GM12892 (cell line): ENCODE measurements around the gene BICC1.

Experiments used
- DNase-seq: peaks from one replicate; pipeline ENCODE4 v3.0.0; 2011; ENCODE audit not compliant: insufficient read length
- FAIRE-seq: peaks from 2 replicates; lab custom pipeline; 2011; peaks lifted over from hg19 to GRCh38; lab: Jason Lieb, UNC
- POLR2A ChIP-seq: IDR thresholded peaks from 2 replicates; pipeline ENCODE4 v1.6.1; 2011; ENCODE audit warnings: low read depth, low read length, control low read depth
- POLR2AphosphoS5 ChIP-seq: IDR thresholded peaks from 2 replicates; pipeline ENCODE4 v1.6.1; 2011; ENCODE audit warnings: low read depth, low read length, control low read depth
- TAF1 ChIP-seq: IDR thresholded peaks from 2 replicates; pipeline ENCODE4 v1.6.1; 2011; ENCODE audit warnings: low read depth, mild to moderate bottlenecking, control low read depth, low read length, borderline replicate concordance

BICC1 gene

DNA sequence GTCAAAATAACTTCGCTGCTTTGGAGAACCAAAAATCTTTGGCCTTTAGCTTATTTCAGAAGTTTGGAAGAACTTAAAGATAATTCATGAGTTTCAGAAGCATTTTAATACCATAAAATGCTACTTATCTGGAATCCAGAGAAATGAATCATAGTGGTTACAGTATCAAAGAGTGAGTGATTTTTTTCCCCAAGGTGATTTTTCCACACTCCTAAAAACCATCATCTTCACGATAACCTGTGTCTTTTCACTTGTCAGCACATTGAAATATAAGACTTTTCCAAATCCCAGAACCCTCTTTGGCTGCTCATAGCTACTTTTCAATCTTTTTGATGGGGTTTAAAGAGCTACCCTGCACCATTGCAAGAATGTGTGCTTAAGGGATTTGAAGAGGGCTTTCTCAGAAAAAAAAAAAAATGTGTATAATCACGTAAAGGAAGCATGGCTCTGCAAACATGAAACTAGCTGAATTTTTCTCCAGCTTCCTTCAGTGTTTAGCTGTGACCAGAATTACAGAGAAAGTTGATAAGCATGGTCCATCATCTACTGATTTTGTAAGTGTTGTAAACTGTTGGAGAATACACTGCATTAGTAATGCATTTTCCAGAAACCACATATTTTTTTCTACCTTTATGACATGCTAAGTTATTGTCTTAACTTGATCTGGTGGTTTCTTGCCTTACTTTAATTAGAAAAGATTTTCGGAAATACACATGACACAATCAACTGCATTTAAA, 134.9 kb downstream of the BICC1 start:
- no peak for FAIRE-seq
- no peak for TF ChIP-seq POLR2A
- TF ChIP-seq POLR2AphosphoS5: no peak
- DNase-seq: no peak

DNA sequence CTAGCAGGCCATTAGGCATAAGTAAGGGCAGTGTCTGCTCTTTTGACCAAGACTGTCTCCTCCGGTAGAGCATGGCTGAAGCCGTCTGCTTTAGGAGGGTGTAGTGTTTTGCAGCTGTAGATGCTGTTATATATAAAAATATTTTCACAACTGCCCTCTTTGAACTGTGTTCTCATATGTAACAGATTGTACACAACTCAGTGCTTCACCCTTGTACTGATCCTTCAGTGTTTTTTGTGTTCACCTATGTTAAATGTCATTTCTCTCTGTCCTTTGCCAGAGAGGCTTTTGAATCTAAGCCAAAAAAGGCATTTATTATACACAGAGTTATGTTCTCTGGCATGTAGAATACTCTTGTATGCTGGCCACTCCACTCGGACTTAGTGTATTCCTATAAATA, 135.5 kb downstream of the BICC1 start:
- no peak for FAIRE-seq
- no peak for TF ChIP-seq TAF1
- no peak for TF ChIP-seq POLR2A
- TF ChIP-seq POLR2AphosphoS5: no peak
- no peak for DNase-seq

DNA sequence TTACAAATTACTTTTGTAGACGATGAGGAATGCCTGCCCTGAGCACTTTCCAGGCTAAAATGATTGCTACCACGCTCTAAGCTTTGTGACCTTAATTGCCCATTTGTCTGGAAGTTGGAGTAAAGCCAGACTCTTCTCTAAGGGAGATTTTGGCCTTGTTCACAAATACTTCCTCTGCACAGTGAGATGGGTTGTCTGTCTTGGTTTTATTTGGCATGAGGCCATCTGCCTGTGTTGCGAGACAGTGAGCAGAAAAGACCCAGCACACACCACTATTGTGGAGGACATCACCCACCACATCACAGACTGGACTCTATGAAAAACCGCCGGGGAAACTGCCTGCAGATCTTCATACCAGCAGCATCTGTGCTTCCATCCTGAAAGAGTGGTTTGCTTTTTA, 138.4 kb downstream of the BICC1 start:
- FAIRE-seq (no peak), DNase-seq (no peak)
- TF ChIP-seq POLR2AphosphoS5 (no peak), TAF1 (no peak), POLR2A (no peak)

DNA sequence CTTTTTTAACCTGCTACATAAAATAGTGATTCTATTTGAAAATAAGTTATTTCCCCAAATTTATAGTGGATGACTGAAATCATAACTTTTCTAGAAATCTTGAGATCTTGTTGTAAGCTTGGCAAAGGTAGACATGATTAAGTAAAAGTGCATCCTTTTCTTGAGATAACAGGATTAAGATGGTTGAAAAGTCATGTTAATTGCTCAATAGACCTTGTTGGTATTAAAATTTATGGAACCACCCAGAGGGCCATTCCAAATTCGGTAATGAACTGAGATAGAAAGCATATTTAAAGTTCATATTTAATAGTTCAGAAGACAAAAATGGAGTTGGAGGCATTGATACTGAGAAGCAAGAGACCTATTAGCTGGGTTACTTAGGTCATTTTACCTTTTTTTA, 139.1 kb downstream of the BICC1 start:
- DNase-seq (no peak), FAIRE-seq (no peak)
- TF ChIP-seq TAF1: no peak
- TF ChIP-seq POLR2AphosphoS5: no peak
- no peak for TF ChIP-seq POLR2A

DNA sequence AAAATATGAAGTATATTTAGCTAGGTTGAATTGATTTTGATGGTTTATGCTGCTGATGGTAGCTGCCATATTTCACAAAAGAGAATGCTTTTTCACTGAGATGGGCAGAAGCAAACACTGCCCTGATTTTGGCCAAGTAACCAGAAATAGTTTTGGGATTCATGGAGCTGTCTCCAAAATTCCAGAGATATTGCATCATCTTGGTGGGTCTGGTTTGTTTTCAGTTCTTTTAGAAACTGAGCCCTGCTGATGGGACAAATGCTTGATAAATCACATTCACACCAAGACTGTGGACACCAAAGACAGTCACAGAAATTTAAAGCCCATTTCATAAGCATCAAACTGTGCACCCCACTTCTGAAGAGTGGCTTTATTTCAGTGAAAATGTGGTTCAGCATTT, 140.5 kb downstream of the BICC1 start:
- no peak for TF ChIP-seq POLR2AphosphoS5
- TF ChIP-seq POLR2A: no peak
- TF ChIP-seq TAF1: no peak
- FAIRE-seq (no peak), DNase-seq (no peak)

DNA sequence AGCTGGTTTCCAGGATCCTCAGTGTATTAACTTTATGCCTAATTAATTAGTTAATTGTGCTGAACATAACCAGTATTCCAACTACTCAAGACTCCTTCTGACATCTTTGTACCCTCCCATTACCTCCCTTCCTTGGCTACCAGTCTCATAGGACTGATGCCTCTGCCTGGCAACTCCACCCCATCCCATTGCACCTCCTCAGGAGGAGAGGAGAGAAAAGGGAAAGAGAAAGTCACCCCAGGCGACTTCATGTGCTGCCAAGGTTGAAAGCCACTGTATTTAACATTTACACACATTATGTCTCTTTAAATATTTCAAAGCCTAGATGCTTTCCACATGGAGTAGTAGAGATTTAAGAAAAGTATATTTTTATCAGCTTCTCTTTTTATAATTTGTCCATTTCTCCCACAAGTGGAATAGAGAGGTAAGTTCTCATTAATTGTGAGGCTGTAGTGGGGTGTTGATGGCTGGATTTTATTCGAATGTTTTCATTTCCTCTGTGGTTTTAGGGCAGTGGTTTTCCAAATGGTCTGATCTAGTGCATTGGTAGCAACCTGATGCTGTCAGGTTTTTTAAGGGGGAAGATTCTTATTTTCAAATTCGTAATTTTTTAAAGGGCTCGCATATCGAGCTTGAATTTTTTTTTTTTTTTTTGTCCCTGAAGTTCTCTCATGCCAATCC, 148.0 kb downstream of the BICC1 start:
- TF ChIP-seq POLR2A (no peak), POLR2AphosphoS5 (no peak), TAF1 (no peak)
- FAIRE-seq (no peak), DNase-seq (no peak)

DNA sequence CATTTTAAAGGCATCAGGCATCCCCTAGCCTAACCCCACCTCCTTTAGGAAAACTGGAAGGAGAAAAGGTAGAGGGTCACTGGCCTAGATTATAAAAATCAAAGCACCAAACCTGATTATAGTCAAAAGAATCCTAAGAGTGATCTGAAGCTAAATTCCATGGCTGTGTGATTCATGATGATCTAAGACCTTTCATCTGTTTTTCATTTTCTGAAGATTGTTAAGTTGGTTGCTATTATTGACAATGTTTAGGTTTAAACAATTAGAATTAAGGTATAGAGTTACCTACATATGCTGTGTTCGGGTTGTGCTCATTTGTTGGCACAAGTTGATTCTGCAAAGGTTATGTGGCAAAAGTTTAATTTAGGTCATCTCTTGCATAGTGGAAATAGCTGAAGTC, 148.7 kb downstream of the BICC1 start:
- FAIRE-seq (no peak), DNase-seq (no peak)

DNA sequence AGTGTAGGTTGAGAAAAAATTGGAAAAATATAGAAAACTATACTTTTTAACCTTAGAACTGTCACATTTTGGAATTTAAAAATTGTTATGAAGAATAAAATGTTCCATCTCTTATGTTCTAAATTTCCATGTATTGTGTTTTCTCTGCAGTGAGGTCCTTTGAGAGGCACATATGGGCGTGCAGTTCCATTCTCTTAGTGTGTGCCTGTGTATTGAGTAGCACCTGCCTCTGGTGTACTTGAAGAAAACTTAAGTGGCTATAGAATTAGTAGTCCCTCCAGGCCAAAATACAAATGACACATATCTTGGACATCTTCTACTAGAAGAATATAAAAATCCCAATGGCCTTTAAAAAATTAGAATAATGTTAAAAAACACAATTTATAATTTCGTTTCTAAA, 149.2 kb downstream of the BICC1 start:
- TF ChIP-seq POLR2A: no peak
- no peak for TF ChIP-seq POLR2AphosphoS5
- no peak for TF ChIP-seq TAF1
- DNase-seq (no peak), FAIRE-seq (no peak)

More for the DNA sequence above, 148.7 kb downstream of the BICC1 start:
- no peak for TF ChIP-seq POLR2A
- no peak for TF ChIP-seq POLR2AphosphoS5
- TF ChIP-seq TAF1: no peak

DNA sequence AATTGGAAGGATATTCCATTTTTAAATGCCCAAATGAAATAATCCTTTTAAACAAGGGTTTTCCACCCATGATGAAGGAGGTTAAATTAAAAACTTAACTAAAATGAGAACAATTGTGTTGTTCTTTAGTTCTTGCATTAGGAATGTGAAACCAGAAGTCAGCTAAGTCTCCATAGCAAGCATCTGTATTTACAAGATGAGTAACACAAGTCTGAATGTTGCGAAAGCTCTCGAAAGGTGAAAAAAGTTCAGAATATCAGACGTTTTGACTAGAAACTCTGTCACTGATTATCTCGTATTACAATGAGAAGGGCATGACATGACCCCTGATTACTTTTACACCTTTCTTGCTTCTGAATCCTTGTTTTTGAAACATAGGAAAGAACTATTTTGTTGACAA, 149.6 kb downstream of the BICC1 start:
- DNase-seq (no peak), FAIRE-seq (no peak)
- TF ChIP-seq TAF1 (no peak), POLR2A (no peak), POLR2AphosphoS5 (no peak)

DNA sequence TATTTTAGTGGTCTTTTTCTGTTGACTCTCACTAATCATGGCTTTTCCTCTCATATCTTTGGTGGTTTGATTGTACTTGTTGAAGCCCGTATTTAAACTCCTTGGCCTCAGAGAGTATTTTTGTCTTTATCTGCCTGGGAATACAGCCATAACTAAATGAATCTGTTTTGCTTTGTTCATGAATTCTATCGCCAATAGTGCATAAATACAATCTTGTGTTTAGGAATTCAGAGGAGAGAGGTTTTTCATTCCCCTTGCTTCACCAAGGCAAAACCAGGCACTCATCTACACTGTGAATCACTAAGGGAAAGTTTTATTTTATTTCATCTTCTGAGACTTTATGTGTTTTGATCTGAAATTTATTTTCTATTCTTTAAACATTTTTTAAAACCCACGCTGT, 152.7 kb downstream of the BICC1 start:
- FAIRE-seq (no peak), DNase-seq (no peak)
- no peak for TF ChIP-seq TAF1
- no peak for TF ChIP-seq POLR2A
- no peak for TF ChIP-seq POLR2AphosphoS5

DNA sequence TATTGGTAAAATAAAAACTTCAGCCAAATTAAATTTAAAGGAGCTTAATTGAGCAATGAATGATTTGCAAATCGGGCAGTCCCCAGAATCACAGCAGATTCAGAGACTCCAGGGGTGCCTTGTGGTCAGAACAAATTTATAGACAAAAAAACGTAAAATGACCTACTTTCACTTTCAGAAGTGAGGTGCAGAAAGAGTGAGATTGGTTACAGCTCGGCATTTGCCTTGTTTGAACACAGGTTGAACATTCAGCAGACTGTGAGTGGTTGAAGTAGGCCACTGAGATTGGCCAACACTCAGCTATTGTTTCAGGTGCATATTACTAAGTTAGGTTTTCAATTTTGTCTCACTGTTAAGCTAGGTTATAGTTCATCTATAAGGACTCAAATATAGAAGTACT, 153.4 kb downstream of the BICC1 start:
- TF ChIP-seq TAF1 (no peak), POLR2AphosphoS5 (no peak), POLR2A (no peak)
- FAIRE-seq (no peak), DNase-seq (no peak)

DNA sequence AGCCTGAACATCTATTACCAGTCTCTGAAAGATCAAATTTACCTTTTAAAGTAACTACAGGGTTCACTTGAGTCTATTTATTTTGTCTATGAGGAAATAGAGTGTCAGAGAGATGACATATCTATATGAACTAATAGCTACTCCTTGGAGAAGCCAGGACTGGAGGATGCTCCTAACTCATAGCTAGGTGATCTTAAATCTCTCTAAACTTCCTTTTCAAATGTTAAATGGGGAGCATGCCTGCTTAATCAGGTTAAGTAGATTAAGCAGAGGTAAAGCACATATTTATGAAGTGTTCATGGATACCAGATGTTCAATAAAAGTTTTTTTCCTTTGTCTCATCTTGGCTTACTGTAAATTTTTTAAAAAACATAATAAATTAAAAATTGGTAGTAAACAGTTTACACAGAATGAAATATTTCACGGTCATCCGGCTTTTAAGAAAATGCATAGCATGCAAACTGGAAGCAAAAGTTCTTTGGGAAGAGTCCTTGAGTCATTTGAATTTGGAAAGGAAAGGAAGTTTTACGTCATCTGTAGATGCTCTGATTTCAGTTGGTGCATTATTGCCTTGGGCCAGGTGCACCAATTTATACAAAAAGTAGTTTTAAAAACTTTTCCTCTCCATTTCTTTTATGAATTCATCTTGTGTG, 155.1 kb downstream of the BICC1 start:
- TF ChIP-seq POLR2A: no peak
- TF ChIP-seq POLR2AphosphoS5: no peak
- no peak for TF ChIP-seq TAF1
- no peak for FAIRE-seq
- no peak for DNase-seq

DNA sequence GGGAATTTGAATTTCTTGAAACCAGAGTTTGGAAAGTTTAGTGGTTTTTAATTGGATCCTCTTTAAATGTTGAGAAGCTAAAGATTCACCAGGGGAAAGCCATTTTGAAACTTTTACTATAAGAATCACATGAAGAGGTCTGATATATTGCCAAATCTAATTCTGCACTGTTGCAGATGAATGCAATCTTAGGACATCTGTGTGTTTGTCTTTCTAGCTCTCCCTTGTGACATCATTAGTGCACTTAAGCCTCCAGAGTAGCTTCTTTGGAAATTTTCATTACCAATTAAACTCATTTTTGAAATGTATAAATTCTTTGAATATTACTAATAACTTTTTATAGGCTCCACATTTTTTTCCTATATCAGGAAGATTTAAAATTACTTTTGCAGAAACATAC, 160.2 kb downstream of the BICC1 start:
- TF ChIP-seq TAF1: no peak
- TF ChIP-seq POLR2AphosphoS5: no peak
- no peak for TF ChIP-seq POLR2A
- no peak for DNase-seq
- FAIRE-seq: no peak
